H1 (cell line): ENCODE data around the gene IGSF9B. TPM values are rescaled to one million over a fixed set of nuclear protein-coding genes. Genes with fewer than 3 reads are reported as not detected.

ENCODE experiments used
- CTCF ChIA-PET: fragments of 300-600 bp; sonication (Branson Sonifier 250); formaldehyde crosslinking; loops from one replicate; lab custom pipeline; 2021; ENCODE audit not compliant: partially characterized antibody; lab: Charles Lee
- POLR2A ChIA-PET: fragments of 300-600 bp; sonication (Branson Sonifier 250); formaldehyde crosslinking; loops from one replicate; lab custom pipeline; 2021; ENCODE audit warnings: inconsistent platforms; ENCODE audit not compliant: partially characterized antibody; lab: Charles Lee
- DNase-seq, 2 experiments: peaks; one replicate each; pipeline versions ENCODE4 v3.0.0 to v3.0.0-alpha.2; 2010 to 2022; ENCODE audit warnings: low spot score in 2 of 2, low read depth in 1 of 2, mixed read lengths in 1 of 2
- FAIRE-seq: peaks from 2 replicates; lab custom pipeline; 2011; peaks lifted over from hg19 to GRCh38; lab: Jason Lieb, UNC
- H2AFZ ChIP-seq: 2 replicates; pipeline ENCODE4 v1.8.1; 2012; ENCODE audit warnings: low read length, inconsistent platforms
- H2AK5ac ChIP-seq: 2 replicates; pipeline ENCODE4 v1.6.1; 2013; ENCODE audit warnings: low read depth, low read length
- H2BK120ac ChIP-seq: replicated peaks from 2 replicates; pipeline ENCODE3; 2013; ENCODE audit warnings: low read depth, low read length, inconsistent platforms
- H2BK12ac ChIP-seq: 2 replicates; pipeline ENCODE4 v1.6.1; 2013; ENCODE audit warnings: low read depth, low read length
- H2BK15ac ChIP-seq: 2 replicates; pipeline ENCODE4 v1.6.1; 2013; ENCODE audit warnings: low read length
- H2BK20ac ChIP-seq: 2 replicates; pipeline ENCODE4 v1.6.1; 2013; ENCODE audit warnings: low read length
- H2BK5ac ChIP-seq: 2 replicates; pipeline ENCODE4 v1.6.1; 2013; ENCODE audit warnings: low read depth, low read length
- H3K14ac ChIP-seq: 2 replicates; pipeline ENCODE4 v1.6.1; 2013; ENCODE audit warnings: inconsistent platforms; ENCODE audit not compliant: insufficient read length
- H3K18ac ChIP-seq: 2 replicates; pipeline ENCODE4 v1.6.1; 2013; ENCODE audit warnings: low read length; ENCODE audit errors: extremely low read depth
- H3K23ac ChIP-seq: 2 replicates; pipeline ENCODE4 v1.6.1; 2013; ENCODE audit warnings: inconsistent platforms; ENCODE audit not compliant: insufficient read length
- H3K23me2 ChIP-seq: 2 replicates; pipeline ENCODE4 v1.6.1; 2013; ENCODE audit warnings: low read depth, low read length
- H3K27ac ChIP-seq: 2 replicates; pipeline ENCODE4 v1.6.1; 2011; ENCODE audit warnings: low read depth, low read length, inconsistent platforms
- H3K27me3 ChIP-seq, 4 experiments: replicated peaks in 1 of 4; 1 replicate in 1 of 4; 2 replicates in 3 of 4; pipeline versions ENCODE4 v1.6.1 to v1.8.1; 2011 to 2013; ENCODE audit warnings: low read length in 3 of 4, mild to moderate bottlenecking in 3 of 4, inconsistent platforms in 2 of 4, mixed read lengths in 2 of 4, moderate library complexity in 1 of 4; ENCODE audit not compliant: control insufficient read depth in 3 of 4, insufficient read depth in 3 of 4; ENCODE audit errors: extremely low read depth in 1 of 4
- H3K36me3 ChIP-seq, 4 experiments: 2 replicates each; pipeline versions ENCODE4 v1.6.1 to v1.8.1; 2011 to 2013; ENCODE audit warnings: mild to moderate bottlenecking in 4 of 4, low read length in 3 of 4, moderate library complexity in 2 of 4, control low read depth in 1 of 4, inconsistent platforms in 1 of 4; ENCODE audit not compliant: insufficient read depth in 4 of 4, control insufficient read depth in 2 of 4
- H3K4ac ChIP-seq: replicated peaks from 2 replicates; pipeline ENCODE3; 2013; ENCODE audit warnings: low read length, low read depth, mixed read lengths, inconsistent platforms; ENCODE audit not compliant: insufficient read length
- H3K4me1 ChIP-seq, 4 experiments: replicated peaks in 1 of 4; 1 replicate in 1 of 4; 2 replicates in 3 of 4; pipeline versions ENCODE4 v1.6.1 to v1.8.1; 2011 to 2013; ENCODE audit warnings: low read length in 3 of 4, inconsistent platforms in 2 of 4, mixed read lengths in 1 of 4; ENCODE audit not compliant: insufficient read depth in 4 of 4, control insufficient read depth in 3 of 4
- H3K4me2 ChIP-seq, 2 experiments: 2 replicates each; pipeline versions ENCODE4 v1.6.1 to v1.8.1; 2011 to 2013; ENCODE audit warnings: low read depth in 2 of 2, low read length in 2 of 2, control low read depth in 1 of 2, inconsistent platforms in 1 of 2, mild to moderate bottlenecking in 1 of 2; ENCODE audit not compliant: insufficient read depth in 1 of 2
- H3K4me3 ChIP-seq, 4 experiments: fragments of 200-600, 300-600 bp in 1 of 4; sonication (generic), shearing (Covaris generic), sonication (Bioruptor Twin) in 1 of 4; 2 replicates each; pipeline versions ENCODE4 v1.5.1 to v1.8.1; 2011 to 2016; ENCODE audit warnings: low read length in 4 of 4, low read depth in 3 of 4, control low read depth in 2 of 4, inconsistent platforms in 2 of 4, mild to moderate bottlenecking in 2 of 4, mixed read lengths in 1 of 4, moderate library complexity in 1 of 4; ENCODE audit not compliant: insufficient read depth in 2 of 4; ENCODE audit errors: extremely low read depth in 1 of 4
- H3K56ac ChIP-seq: replicated peaks from 2 replicates; pipeline ENCODE3; 2013; ENCODE audit warnings: low read depth, mild to moderate bottlenecking, mixed read lengths, low read length, inconsistent platforms; ENCODE audit not compliant: insufficient read length
- H3K79me1 ChIP-seq: 2 replicates; pipeline ENCODE4 v1.6.1; 2013; ENCODE audit warnings: low read depth, low read length, control low read depth
- H3K79me2 ChIP-seq, 2 experiments: 2 replicates each; pipeline versions ENCODE4 v1.6.1 to v1.8.1; 2012 to 2013; ENCODE audit warnings: low read length in 2 of 2, mild to moderate bottlenecking in 2 of 2, inconsistent platforms in 1 of 2; ENCODE audit not compliant: insufficient read depth in 2 of 2, control insufficient read depth in 1 of 2
- H3K9ac ChIP-seq, 4 experiments: replicated peaks in 1 of 4; 1 replicate in 1 of 4; 2 replicates in 3 of 4; pipeline versions ENCODE4 v1.6.1 to v1.8.1; 2011 to 2013; ENCODE audit warnings: low read depth in 3 of 4, low read length in 3 of 4, control low read depth in 2 of 4, mild to moderate bottlenecking in 2 of 4, moderate library complexity in 2 of 4, inconsistent platforms in 1 of 4; ENCODE audit errors: extremely low read depth in 1 of 4
- H3K9me3 ChIP-seq, 2 experiments: 2 replicates each; pipeline versions ENCODE4 v1.6.1 to v1.8.1; 2012 to 2013; ENCODE audit warnings: mild to moderate bottlenecking in 2 of 2, moderate library complexity in 2 of 2, control low read depth in 1 of 2, inconsistent platforms in 1 of 2, low read depth in 1 of 2, low read length in 1 of 2, mixed read lengths in 1 of 2; ENCODE audit not compliant: insufficient read depth in 2 of 2
- H4K20me1 ChIP-seq, 2 experiments: replicated peaks in 1 of 2; 2 replicates each; pipeline versions ENCODE3 to v1.8.1; 2011 to 2013; ENCODE audit warnings: inconsistent platforms in 2 of 2, low read length in 2 of 2, mild to moderate bottlenecking in 1 of 2; ENCODE audit not compliant: insufficient read depth in 2 of 2, control insufficient read depth in 1 of 2
- H4K5ac ChIP-seq: 2 replicates; pipeline ENCODE4 v1.6.1; 2013; ENCODE audit warnings: low read length, low read depth, mixed read lengths, inconsistent platforms; ENCODE audit not compliant: insufficient read length
- H4K8ac ChIP-seq: 2 replicates; pipeline ENCODE4 v1.8.0; 2013; ENCODE audit warnings: mild to moderate bottlenecking, moderate library complexity, low read length, inconsistent platforms; ENCODE audit not compliant: insufficient read depth; ENCODE audit errors: extremely low read depth
- H4K91ac ChIP-seq: replicated peaks from 2 replicates; pipeline ENCODE3; 2013; ENCODE audit warnings: low read length, mixed read lengths, inconsistent platforms; ENCODE audit not compliant: insufficient read length
- SUZ12 ChIP-seq: fragments of 200-600 bp; sonication (generic); IDR thresholded peaks from 2 replicates; pipeline ENCODE4 v1.6.1; 2012; ENCODE audit warnings: mild to moderate bottlenecking, inconsistent platforms, low read length, moderate library complexity, mixed read lengths
- TAF7 ChIP-seq: optimal IDR thresholded peaks from 2 replicates; pipeline ENCODE3; 2011; ENCODE audit warnings: low read depth, mild to moderate bottlenecking, inconsistent platforms, low read length, moderate library complexity, borderline replicate concordance
- ZNF274 ChIP-seq: IDR thresholded peaks from 2 replicates; pipeline ENCODE4 v1.7.0; 2012; ENCODE audit warnings: low read length, borderline replicate concordance; ENCODE audit errors: extremely low read depth
- WGBS, 2 experiments: shearing (Covaris generic) in 1 of 2; methylation state at CpG; one replicate each; pipeline versions ENCODE4 v1.1.6 to v1.1.7; 2013 to 2015; ENCODE audit warnings: low lambda C conversion rate in 2 of 2, mixed read lengths in 2 of 2, inconsistent platforms in 1 of 2, low coverage in 1 of 2, missing lambda C conversion rate in 1 of 2; ENCODE audit not compliant: insufficient replicate concordance in 2 of 2, insufficient coverage in 1 of 2, insufficient read length in 1 of 2; ENCODE audit errors: extremely low coverage in 1 of 2, missing lambda C conversion rate in 1 of 2; 5-methylcytosine and 5-hydroxymethylcytosine counted together
- polyA plus RNA-seq, 7 experiments: library from polyadenylated mRNA; depleted of rRNA in 3 of 7; stranded (reverse) in 5 of 7; unstranded in 2 of 7; fragments of >200 nt in 5 of 7; fragments of 200-250 nt in 2 of 7; gene quantifications; 1 replicate in 5 of 7; 2 replicates in 1 of 7; 4 replicates in 1 of 7; pipeline versions ENCODE4 v1.2.1 to v1.2.3, GENCODE V29; 2011 to 2013; ENCODE audit warnings: missing spikeins in 2 of 7, mixed read lengths in 2 of 7
- total RNA-seq: library from RNA; stranded (reverse); fragmentation: NEBNext Ultra II Directional; extraction: Animal tissue kit (Norgen Biotek cat#: 25700); gene quantifications from 2 replicates; pipeline ENCODE4 v1.2.1, GENCODE V29; 2021

Gene IGSF9B
- total and polyA plus RNA-seq, 2 of the 8 experiments (the other 6 are each of a cell fraction or from before 2014, with no cell fraction given) = 16.5 to 49.2 TPM

- TF ChIP-seq ZNF274 = no peak
- TF ChIP-seq SUZ12 = no peak
- no peak for TF ChIP-seq TAF7
- Histone ChIP-seq H3K18ac (no peak overlapping the region), H3K9me3 (peaks cover 0 to under 1% of the 10 kb centered on the region in 2 experiments; a peak in 1 of 4 replicates), H3K36me3 (peaks cover 0 to 30% (median 13%) of the 10 kb centered on the region in 4 experiments; a peak in 6 of 8 replicates), H3K79me1 (peaks cover 4% of the 10 kb centered on the region; the same call in 1 of the 2 replicates), H2BK120ac (no peak overlapping the region), H3K79me2 (no peaks in the 10 kb centered on the region; a peak in 1 of 4 replicates), H3K4ac (no peak overlapping the region), H3K9ac (no peak overlapping the region), H3K23me2 (no peaks in the 10 kb centered on the region), H3K4me1 (no peaks in the 10 kb centered on the region), H4K20me1 (peaks cover 3 to 16% of the 10 kb centered on the region in 2 experiments), H3K27ac (no peak overlapping the region), H4K5ac (no peak overlapping the region), H2BK5ac (no peak overlapping the region; the same call in 1 of the 2 replicates), H3K4me2 (no peak overlapping the region), H4K91ac (no peak overlapping the region), H2BK12ac (no peak overlapping the region), H3K14ac (no peak overlapping the region), H4K8ac (no peak overlapping the region), H2BK15ac (no peak overlapping the region), H2BK20ac (no peak overlapping the region), H2AK5ac (no peak overlapping the region), H3K56ac (no peak overlapping the region), H3K27me3 (no peaks in the 10 kb centered on the region), H3K4me3 (no peak overlapping the region), H3K23ac (no peak overlapping the region), H2AFZ (no peak overlapping the region)
- no peak for DNase-seq
- POLR2A ChIA-PET = interaction anchor here (1.2 to 1.5 kb wide), 2 partner anchors 9 to 21 kb away, joined by 3 to 8 read pairs; no protein-coding TSS in a partner anchor
- no peak for FAIRE-seq
- CTCF ChIA-PET = interaction anchor here (1.1 to 3.4 kb wide), 7 partner anchors 9 to 110 kb away, joined by 3 to 27 read pairs (median 7); no protein-coding TSS in a partner anchor
- 93% methylated on average over 32 of the region's 33 CpGs; no CpG with 5 or more reads in 1 of the 2 experiments for WGBS, 2 experiments
These were observed 21.9 kb downstream of the IGSF9B start for GRCh38 chr11:133934599-133935550.
